IMR-90 (cell line): Measurements from ENCODE around the gene GNL3. TPM values are rescaled to one million over a fixed set of nuclear protein-coding genes. Genes with fewer than 3 reads are reported as not detected.

Experiments
- ATAC-seq: fragments of 200-7000 bp; cut with Tn5 transposase; 2 replicates; pipeline ENCODE4 v1.9.1; 2020; ENCODE audit warnings: low read depth, mild to moderate bottlenecking, moderate library complexity
- BruUV-seq: library from RNA; stranded (reverse); fragments of 400-500 nt; replicated peaks from 2 replicates; lab custom pipeline; 2021; lab: Mats Ljungman, UMichigan
- CTCF ChIA-PET: fragments of 300-600 bp; formaldehyde crosslinking; extraction: SDS; loops from one replicate; lab custom pipeline; 2021; ENCODE audit warnings: antibody characterized with exemption; lab: Yijun Ruan, JAX
- POLR2A ChIA-PET: fragments of 300-600 bp; sonication (Branson Sonifier 250); formaldehyde crosslinking; loops from one replicate; lab custom pipeline; 2022; ENCODE audit warnings: antibody characterized with exemption; ENCODE audit not compliant: unreplicated experiment; lab: Charles Lee
- DNase-seq: peaks from one replicate; pipeline ENCODE4 v3.0.0; 2013
- H2AFZ ChIP-seq: replicated peaks from 2 replicates; pipeline ENCODE3; 2013; ENCODE audit warnings: low read length, mild to moderate bottlenecking; ENCODE audit not compliant: poor library complexity
- H2AK5ac ChIP-seq: 2 replicates; pipeline ENCODE4 v1.6.1; 2013; ENCODE audit warnings: low read depth, low read length, inconsistent platforms
- H2AK9ac ChIP-seq: replicated peaks from 2 replicates; pipeline ENCODE3; 2013; ENCODE audit warnings: mild to moderate bottlenecking, low read depth, low read length, moderate library complexity; ENCODE audit not compliant: poor library complexity
- H2BK120ac ChIP-seq: 2 replicates; pipeline ENCODE4 v1.6.1; 2013; ENCODE audit warnings: low read depth, low read length, inconsistent platforms
- H2BK15ac ChIP-seq: 3 replicates; pipeline ENCODE4 v1.6.1; 2013; ENCODE audit warnings: low read depth, low read length, inconsistent platforms
- H2BK20ac ChIP-seq: 2 replicates; pipeline ENCODE4 v1.6.1; 2013; ENCODE audit warnings: low read depth, mild to moderate bottlenecking, inconsistent platforms, low read length, moderate library complexity
- H2BK5ac ChIP-seq: 2 replicates; pipeline ENCODE4 v1.6.1; 2013; ENCODE audit warnings: mild to moderate bottlenecking, low read depth, low read length, inconsistent platforms; ENCODE audit not compliant: poor library complexity, severe bottlenecking
- H3K14ac ChIP-seq: replicated peaks from 2 replicates; pipeline ENCODE4 v1.6.1; 2013; ENCODE audit warnings: low read depth, low read length, inconsistent platforms
- H3K18ac ChIP-seq: 2 replicates; pipeline ENCODE4 v1.6.1; 2013; ENCODE audit warnings: low read depth, low read length, control low read depth
- H3K23ac ChIP-seq: 2 replicates; pipeline ENCODE4 v1.6.1; 2013; ENCODE audit warnings: low read depth, low read length, inconsistent platforms
- H3K27ac ChIP-seq: 2 replicates; pipeline ENCODE4 v1.5.1; 2013; ENCODE audit warnings: mild to moderate bottlenecking, control low read depth, low read length; ENCODE audit not compliant: insufficient read depth
- H3K27me3 ChIP-seq: 2 replicates; pipeline ENCODE4 v1.6.1; 2013; ENCODE audit warnings: low read length; ENCODE audit not compliant: control insufficient read depth, insufficient read depth
- H3K36me3 ChIP-seq: 2 replicates; pipeline ENCODE4 v1.6.1; 2013; ENCODE audit warnings: low read length, mixed read lengths; ENCODE audit not compliant: control insufficient read depth, insufficient read depth
- H3K4ac ChIP-seq: 2 replicates; pipeline ENCODE4 v1.6.1; 2013; ENCODE audit warnings: low read depth, low read length, inconsistent platforms
- H3K4me1 ChIP-seq: 2 replicates; pipeline ENCODE4 v1.6.1; 2013; ENCODE audit warnings: low read length, mixed read lengths; ENCODE audit not compliant: control insufficient read depth, insufficient read depth
- H3K4me2 ChIP-seq: 2 replicates; pipeline ENCODE4 v1.6.1; 2013; ENCODE audit warnings: low read depth, mild to moderate bottlenecking, control low read depth, low read length, moderate library complexity
- H3K4me3 ChIP-seq: 2 replicates; pipeline ENCODE4 v1.5.1; 2013; ENCODE audit warnings: low read depth, mild to moderate bottlenecking, control low read depth, low read length, moderate library complexity; ENCODE audit not compliant: insufficient read depth
- H3K56ac ChIP-seq: 2 replicates; pipeline ENCODE4 v1.6.1; 2013; ENCODE audit warnings: low read length, inconsistent platforms; ENCODE audit not compliant: insufficient read depth; ENCODE audit errors: extremely low read depth
- H3K79me1 ChIP-seq, 2 experiments: 2 replicates each; pipeline ENCODE4 v1.6.1; 2013; ENCODE audit warnings: low read length in 2 of 2, inconsistent platforms in 1 of 2, low read depth in 1 of 2
- H3K9ac ChIP-seq: 2 replicates; pipeline ENCODE4 v1.6.1; 2013; ENCODE audit warnings: low read depth, low read length, control low read depth
- H3K9me1 ChIP-seq: 2 replicates; pipeline ENCODE4 v1.6.1; 2013; ENCODE audit warnings: low read length, inconsistent platforms; ENCODE audit not compliant: insufficient read depth
- H3K9me3 ChIP-seq: 2 replicates; pipeline ENCODE4 v1.6.1; 2013; ENCODE audit warnings: low read length; ENCODE audit not compliant: control insufficient read depth, insufficient read depth
- H4K20me1 ChIP-seq: 2 replicates; pipeline ENCODE4 v1.6.1; 2013; ENCODE audit warnings: low read length, inconsistent platforms; ENCODE audit not compliant: insufficient read depth
- H4K5ac ChIP-seq: 2 replicates; pipeline ENCODE4 v1.6.1; 2013; ENCODE audit warnings: mild to moderate bottlenecking, low read depth, low read length, control low read depth
- H4K8ac ChIP-seq, 2 experiments: 2 replicates each; pipeline ENCODE4 v1.6.1; 2013; ENCODE audit warnings: low read depth in 2 of 2, low read length in 2 of 2, control low read depth in 1 of 2, inconsistent platforms in 1 of 2
- H4K91ac ChIP-seq: 2 replicates; pipeline ENCODE4 v1.6.1; 2013; ENCODE audit warnings: low read depth, low read length, inconsistent platforms; ENCODE audit not compliant: insufficient read depth
- BHLHE40 ChIP-seq: fragments of 150-350 bp; IDR thresholded peaks from 2 replicates; pipeline ENCODE4 v1.6.1; 2016; ENCODE audit warnings: mild to moderate bottlenecking, low read depth, low read length
- CEBPB ChIP-seq: IDR thresholded peaks from 2 replicates; pipeline ENCODE4 v1.6.1; 2012; ENCODE audit warnings: low read depth, low read length, improper control_type of control experiment
- CHD1 ChIP-seq: IDR thresholded peaks from 2 replicates; pipeline ENCODE4 v1.6.1; 2012; ENCODE audit warnings: low read depth, low read length, improper control_type of control experiment
- FOS ChIP-seq: fragments of 150-350 bp; IDR thresholded peaks from 2 replicates; pipeline ENCODE4 v1.6.1; 2016; ENCODE audit warnings: low read depth, low read length
- MAFK ChIP-seq: IDR thresholded peaks from 2 replicates; pipeline ENCODE4 v1.6.1; 2012; ENCODE audit warnings: low read depth, low read length, improper control_type of control experiment
- MAZ ChIP-seq: IDR thresholded peaks from 2 replicates; pipeline ENCODE4 v1.6.1; 2012; ENCODE audit warnings: low read depth, mild to moderate bottlenecking, low read length, improper control_type of control experiment, moderate library complexity, borderline replicate concordance
- MXI1 ChIP-seq: IDR thresholded peaks from 2 replicates; pipeline ENCODE4 v1.6.1; 2012; ENCODE audit warnings: low read depth, mild to moderate bottlenecking, low read length, moderate library complexity, borderline replicate concordance
- NFE2L2 ChIP-seq: fragments of 150-350 bp; IDR thresholded peaks from 2 replicates; pipeline ENCODE4 v1.6.1; 2016; ENCODE audit warnings: low read depth, mild to moderate bottlenecking, low read length
- POLR2A ChIP-seq: IDR thresholded peaks from 2 replicates; pipeline ENCODE4 v1.6.1; 2012; ENCODE audit warnings: mild to moderate bottlenecking, low read depth, low read length
- RCOR1 ChIP-seq: IDR thresholded peaks from 2 replicates; pipeline ENCODE4 v1.6.1; 2012; ENCODE audit warnings: mild to moderate bottlenecking, low read length, improper control_type of control experiment; ENCODE audit not compliant: insufficient replicate concordance
- RFX5 ChIP-seq: IDR thresholded peaks from 2 replicates; pipeline ENCODE4 v1.8.0; 2012; ENCODE audit warnings: low read depth, mild to moderate bottlenecking, low read length, moderate library complexity
- SMC3 ChIP-seq: fragments of 150-350 bp; IDR thresholded peaks from 2 replicates; pipeline ENCODE4 v1.6.1; 2016; ENCODE audit warnings: low read depth, mild to moderate bottlenecking, antibody characterized with exemption, low read length, moderate library complexity
- USF2 ChIP-seq: fragments of 150-350 bp; IDR thresholded peaks from 2 replicates; pipeline ENCODE4 v1.6.1; 2017; ENCODE audit warnings: mild to moderate bottlenecking, antibody characterized with exemption, low read length, low read depth
- WGBS, 2 experiments: methylation state at CpG; one replicate each; pipeline versions ENCODE4 v1.1.5 to v1.1.7; 2013; ENCODE audit warnings: missing lambda C conversion rate in 2 of 2; ENCODE audit not compliant: insufficient read length in 1 of 2; ENCODE audit errors: extremely low coverage in 2 of 2; 5-methylcytosine and 5-hydroxymethylcytosine counted together
- dilution Hi-C: fragments of 300-500 bp; cut with HindIII; formaldehyde crosslinking; loops from one replicate; pipeline ENCODE4 v1.14.3; 2018; ENCODE audit warnings: low sequenced_read_pairs; ENCODE audit not compliant: unreplicated experiment
- in situ Hi-C: fragments of 300-500 bp; cut with MboI; formaldehyde crosslinking; loops from 3 replicates; pipeline ENCODE4 v1.14.3; 2019; ENCODE audit warnings: low sequenced_read_pairs, inconsistent platforms, mixed read lengths
- intact Hi-C: fragments of 100-400 bp; cut with micrococcal nuclease; formaldehyde crosslinking; loops from 2 replicates; pipeline ENCODE4 v1.10.0; 2022
- polyA plus RNA-seq, 3 experiments: library from polyadenylated mRNA; depleted of rRNA; stranded (reverse); fragments of >200 nt; gene quantifications; 2 replicates each; pipeline ENCODE4 v1.2.3, GENCODE V29; 2012; ENCODE audit warnings: low replicate concordance in 1 of 3
- total RNA-seq: library from RNA; depleted of rRNA; stranded (reverse); fragments of >200 nt; gene quantifications from 2 replicates; pipeline ENCODE4 v1.2.3, GENCODE V29; 2012
- TF ChIP-seq, protein P1 (sequence below): fragments of 150-350 bp; IDR thresholded peaks from 2 replicates; pipeline ENCODE4 v1.6.1; 2016; ENCODE audit warnings: low read depth, mild to moderate bottlenecking, low read length, moderate library complexity, borderline replicate concordance
- TF ChIP-seq, protein P2 (sequence below): conservative IDR thresholded peaks from 2 replicates; pipeline ENCODE4 v1.5.1; 2012; ENCODE audit warnings: mild to moderate bottlenecking, low read depth, low read length, improper control_type of control experiment

The GNL3 gene
- total and polyA plus RNA-seq, 2 of the 4 experiments (the other 2 are of a cell fraction) = 66.0 to 90.4 TPM

DNA sequence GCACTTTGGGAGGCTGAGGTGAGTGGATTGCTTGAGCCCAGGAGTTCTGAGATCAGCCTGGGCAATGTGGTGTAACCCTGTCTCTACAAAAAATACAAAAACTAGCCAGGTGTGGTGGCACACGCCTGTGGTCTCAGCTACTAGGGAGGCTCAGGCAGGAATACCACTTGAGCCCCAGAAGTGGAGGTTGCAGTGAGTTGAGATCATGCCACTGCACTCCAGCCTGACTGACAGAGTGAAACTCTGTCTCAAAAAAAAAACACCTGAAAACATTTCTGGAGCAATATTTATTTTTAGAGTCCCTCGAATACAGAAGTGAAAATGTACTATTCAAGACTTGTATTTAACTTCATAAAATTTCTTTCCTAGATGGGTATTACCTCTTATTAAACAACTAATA, 24.7 kb downstream of the GNL3 start:
- ATAC-seq (no peak), DNase-seq (no peak)
- in situ Hi-C loops = no loop called here
- H2AK9ac ChIP-seq = no peak overlapping the region
- WGBS, 2 experiments = no CpG with 5 or more reads among the region's 2 CpGs
- 0 out of 2 replicates have a peak, but pooled peaks cover 4% of the 10 kb centered on the region for H3K9me1 ChIP-seq
- intact Hi-C loops = no loop called here
- dilution Hi-C loops = no loop called here
- H3K27ac ChIP-seq = no peak overlapping the region
- H3K4me1 ChIP-seq = peaks cover 3% of the 10 kb centered on the region
- no peak overlapping the region for H4K5ac ChIP-seq
- H3K56ac ChIP-seq = no peak overlapping the region
- no peak overlapping the region for H2BK5ac ChIP-seq
- H3K18ac ChIP-seq = no peak overlapping the region
- H3K36me3 ChIP-seq = peaks cover 12% of the 10 kb centered on the region
- H3K4ac ChIP-seq = no peak overlapping the region
- H4K91ac ChIP-seq = no peak overlapping the region
- no peak overlapping the region for H2BK120ac ChIP-seq
- BruUV-seq = no TSS peak
- no peak overlapping the region for H4K8ac ChIP-seq
- H4K20me1 ChIP-seq = 0 out of 2 replicates have a peak, but pooled peaks cover 10% of the 10 kb centered on the region
- H3K4me3 ChIP-seq = no peak overlapping the region
- H3K4me2 ChIP-seq = no peak overlapping the region
- no peaks in the 10 kb centered on the region for H3K27me3 ChIP-seq
- H3K9me3 ChIP-seq = no peaks in the 10 kb centered on the region
- H3K9ac ChIP-seq = no peak overlapping the region
- no peak for TF ChIP-seq RCOR1
- TF ChIP-seq, protein P1, sequence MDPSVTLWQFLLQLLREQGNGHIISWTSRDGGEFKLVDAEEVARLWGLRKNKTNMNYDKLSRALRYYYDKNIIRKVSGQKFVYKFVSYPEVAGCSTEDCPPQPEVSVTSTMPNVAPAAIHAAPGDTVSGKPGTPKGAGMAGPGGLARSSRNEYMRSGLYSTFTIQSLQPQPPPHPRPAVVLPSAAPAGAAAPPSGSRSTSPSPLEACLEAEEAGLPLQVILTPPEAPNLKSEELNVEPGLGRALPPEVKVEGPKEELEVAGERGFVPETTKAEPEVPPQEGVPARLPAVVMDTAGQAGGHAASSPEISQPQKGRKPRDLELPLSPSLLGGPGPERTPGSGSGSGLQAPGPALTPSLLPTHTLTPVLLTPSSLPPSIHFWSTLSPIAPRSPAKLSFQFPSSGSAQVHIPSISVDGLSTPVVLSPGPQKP = no peak
- TF ChIP-seq USF2 = no peak
- no peak for TF ChIP-seq BHLHE40
- TF ChIP-seq NFE2L2 = no peak
- TF ChIP-seq RFX5 = no peak
- no peak for TF ChIP-seq MXI1
- TF ChIP-seq CHD1 = no peak
- no peak for TF ChIP-seq CEBPB
- no peak for TF ChIP-seq SMC3
- no peak for TF ChIP-seq POLR2A
- TF ChIP-seq, protein P2, sequence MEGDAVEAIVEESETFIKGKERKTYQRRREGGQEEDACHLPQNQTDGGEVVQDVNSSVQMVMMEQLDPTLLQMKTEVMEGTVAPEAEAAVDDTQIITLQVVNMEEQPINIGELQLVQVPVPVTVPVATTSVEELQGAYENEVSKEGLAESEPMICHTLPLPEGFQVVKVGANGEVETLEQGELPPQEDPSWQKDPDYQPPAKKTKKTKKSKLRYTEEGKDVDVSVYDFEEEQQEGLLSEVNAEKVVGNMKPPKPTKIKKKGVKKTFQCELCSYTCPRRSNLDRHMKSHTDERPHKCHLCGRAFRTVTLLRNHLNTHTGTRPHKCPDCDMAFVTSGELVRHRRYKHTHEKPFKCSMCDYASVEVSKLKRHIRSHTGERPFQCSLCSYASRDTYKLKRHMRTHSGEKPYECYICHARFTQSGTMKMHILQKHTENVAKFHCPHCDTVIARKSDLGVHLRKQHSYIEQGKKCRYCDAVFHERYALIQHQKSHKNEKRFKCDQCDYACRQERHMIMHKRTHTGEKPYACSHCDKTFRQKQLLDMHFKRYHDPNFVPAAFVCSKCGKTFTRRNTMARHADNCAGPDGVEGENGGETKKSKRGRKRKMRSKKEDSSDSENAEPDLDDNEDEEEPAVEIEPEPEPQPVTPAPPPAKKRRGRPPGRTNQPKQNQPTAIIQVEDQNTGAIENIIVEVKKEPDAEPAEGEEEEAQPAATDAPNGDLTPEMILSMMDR = no peak
- no peak for TF ChIP-seq FOS
- no peak for TF ChIP-seq MAZ
- no peak for TF ChIP-seq MAFK
- H3K14ac ChIP-seq = no peak overlapping the region
- H2BK15ac ChIP-seq = no peak overlapping the region
- POLR2A ChIA-PET = no interaction called here
- no peak overlapping the region for H3K23ac ChIP-seq
- no peak overlapping the region for H2BK20ac ChIP-seq
- peaks cover 9 to 32% of the 10 kb centered on the region in 2 experiments for H3K79me1 ChIP-seq
- H2AK5ac ChIP-seq = no peak overlapping the region
- CTCF ChIA-PET = no interaction called here
- H2AFZ ChIP-seq = no peak overlapping the region
